ENCODE results near the gene CDH5.

Gene CDH5

DNA sequence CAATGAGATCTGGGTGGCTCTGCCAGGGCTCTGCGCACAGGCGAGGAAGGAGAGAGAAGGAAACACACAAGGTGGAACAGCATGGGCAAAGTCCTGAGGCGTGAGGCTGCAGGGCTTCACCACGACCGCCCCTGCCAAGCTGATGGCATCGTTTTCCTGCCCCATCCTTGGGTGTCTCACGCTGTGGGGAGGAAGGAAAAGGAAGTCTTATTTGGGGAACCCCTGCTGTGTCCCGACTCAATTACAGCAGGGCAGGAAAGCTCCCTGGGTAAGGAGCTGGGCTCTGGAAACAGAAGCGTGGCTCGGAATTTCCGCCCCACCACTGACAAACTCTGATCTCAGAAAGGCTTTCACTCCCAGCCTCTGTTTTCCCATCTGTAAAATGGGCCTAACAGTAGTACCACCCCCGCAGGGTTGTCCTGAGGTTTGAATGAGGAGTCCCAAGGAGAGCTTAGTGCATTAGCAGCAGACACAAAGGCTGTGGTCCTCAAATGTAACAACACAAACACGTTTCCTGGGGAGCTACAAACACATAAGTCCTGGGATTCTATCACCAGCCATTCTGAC lies 3.2 kb upstream of the CDH5 start:
- Histone ChIP-seq H3K4me3 (no peak overlapping the region), H3K9me3 (no peaks in the 10 kb centered on the region), H3K4me1 (peaks cover 74% of the 10 kb centered on the region), H3K36me3 (no peaks in the 10 kb centered on the region), H4K20me1 (no peaks in the 10 kb centered on the region), H3K9ac (no peak overlapping the region), H3K4me2 (peak overlapping the region; percentile 82), H3K27ac (peak overlapping the region; percentile 62; the same call in 1 of the 2 replicates), H3K27me3 (no peaks in the 10 kb centered on the region)
- TF ChIP-seq Cebpa-rat (IDR thresholded peaks at IDR 0.05), result no peak

DNA sequence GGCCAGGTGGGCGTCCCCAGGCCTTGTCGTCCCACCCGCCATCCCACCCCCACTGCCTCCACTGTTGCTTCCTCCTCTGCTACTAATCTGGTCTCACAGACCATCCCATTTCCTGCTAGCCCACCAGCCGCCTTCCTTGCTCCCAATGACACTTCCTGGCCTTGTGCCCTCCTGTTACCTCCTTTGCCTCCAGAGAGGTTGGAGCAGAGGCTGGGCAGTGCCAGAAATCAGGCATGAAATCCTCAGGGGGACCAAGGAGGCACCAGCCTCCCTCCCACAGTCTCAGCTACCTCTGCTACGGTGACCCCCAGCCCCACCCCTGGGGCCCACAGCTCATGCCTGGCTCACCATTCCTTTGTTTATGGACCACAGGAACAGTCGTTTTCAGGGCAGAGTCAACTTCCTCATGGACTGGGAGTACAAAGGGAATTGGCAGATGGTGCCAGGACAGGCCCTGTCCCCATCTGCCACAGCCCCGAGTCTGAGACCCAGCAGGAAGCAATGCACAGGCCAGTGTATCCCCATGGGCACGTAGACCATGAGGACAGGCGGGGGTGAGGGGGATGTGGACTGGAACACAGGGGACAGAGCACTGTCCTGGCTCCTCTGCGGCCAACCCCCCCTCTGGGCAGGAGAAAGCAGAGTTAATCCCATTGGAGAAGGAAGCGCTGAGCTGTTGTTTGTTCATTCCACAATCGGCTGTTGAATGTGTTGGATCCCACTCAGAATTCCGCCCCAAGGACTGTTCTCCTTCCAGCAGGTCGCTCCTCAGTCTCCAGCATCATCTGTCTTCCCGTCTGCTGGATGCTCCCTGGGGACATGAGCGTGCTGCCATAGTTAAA lies 2.2 kb upstream of the CDH5 start:
- peak overlapping the region; percentile 62 for H3K27ac ChIP-seq
- H3K27me3 ChIP-seq, result no peaks in the 10 kb centered on the region
- peak overlapping the region; percentile 82 for H3K4me2 ChIP-seq
- peak overlapping the region; percentile 28; the same call in 1 of the 2 replicates for H3K9ac ChIP-seq
- TF ChIP-seq Cebpa-rat (IDR thresholded peaks at IDR 0.05), result no peak
- no peaks in the 10 kb centered on the region for H3K36me3 ChIP-seq
- H4K20me1 ChIP-seq, result no peaks in the 10 kb centered on the region
- H3K9me3 ChIP-seq, result no peaks in the 10 kb centered on the region
- no peak overlapping the region for H3K4me3 ChIP-seq
- peaks cover 78% of the 10 kb centered on the region for H3K4me1 ChIP-seq

DNA sequence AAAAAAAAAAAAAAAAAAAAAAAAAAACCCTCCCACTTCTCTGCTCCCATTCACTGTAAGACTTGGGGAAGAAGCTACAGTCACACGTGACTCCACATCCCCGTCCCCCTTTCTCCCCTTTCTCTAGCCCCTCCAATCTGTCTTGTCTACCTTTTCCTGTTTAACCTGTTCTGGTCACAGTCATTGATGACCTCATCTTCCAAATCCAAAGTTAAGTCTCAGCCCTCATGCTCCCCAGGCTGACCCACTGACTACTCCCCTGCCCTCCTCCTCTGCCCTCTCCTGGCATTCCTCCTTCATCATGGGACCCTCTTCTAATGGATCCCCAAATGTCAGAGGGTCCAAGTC lies 1.6 kb upstream of the CDH5 start:
- no peaks in the 10 kb centered on the region for H3K27me3 ChIP-seq
- TF ChIP-seq Cebpa-rat (IDR thresholded peaks at IDR 0.05), result no peak
- no peak overlapping the region for H3K9ac ChIP-seq
- no peaks in the 10 kb centered on the region for H3K36me3 ChIP-seq
- no peak overlapping the region for H3K4me3 ChIP-seq
- H3K4me1 ChIP-seq, result peaks cover 72% of the 10 kb centered on the region
- H4K20me1 ChIP-seq, result no peaks in the 10 kb centered on the region
- peak overlapping the region; percentile 82 for H3K4me2 ChIP-seq
- no peak overlapping the region for H3K27ac ChIP-seq
- no peaks in the 10 kb centered on the region for H3K9me3 ChIP-seq

DNA sequence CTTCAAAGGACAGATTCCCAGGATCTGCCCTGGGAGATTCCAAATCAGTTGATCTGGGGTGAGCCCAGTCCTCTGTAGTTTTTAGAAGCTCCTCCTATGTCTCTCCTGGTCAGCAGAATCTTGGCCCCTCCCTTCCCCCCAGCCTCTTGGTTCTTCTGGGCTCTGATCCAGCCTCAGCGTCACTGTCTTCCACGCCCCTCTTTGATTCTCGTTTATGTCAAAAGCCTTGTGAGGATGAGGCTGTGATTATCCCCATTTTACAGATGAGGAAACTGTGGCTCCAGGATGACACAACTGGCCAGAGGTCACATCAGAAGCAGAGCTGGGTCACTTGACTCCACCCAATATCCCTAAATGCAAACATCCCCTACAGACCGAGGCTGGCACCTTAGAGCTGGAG lies 840 bp upstream of the CDH5 start:
- TF ChIP-seq Cebpa-rat (IDR thresholded peaks at IDR 0.05), result no peak
- Histone ChIP-seq H3K9me3 (no peaks in the 10 kb centered on the region), H3K27ac (no peak overlapping the region), H3K4me2 (no peak overlapping the region), H3K27me3 (no peaks in the 10 kb centered on the region), H3K4me1 (peaks cover 65% of the 10 kb centered on the region), H3K36me3 (no peaks in the 10 kb centered on the region), H3K4me3 (no peak overlapping the region), H3K9ac (no peak overlapping the region), H4K20me1 (no peaks in the 10 kb centered on the region)

DNA sequence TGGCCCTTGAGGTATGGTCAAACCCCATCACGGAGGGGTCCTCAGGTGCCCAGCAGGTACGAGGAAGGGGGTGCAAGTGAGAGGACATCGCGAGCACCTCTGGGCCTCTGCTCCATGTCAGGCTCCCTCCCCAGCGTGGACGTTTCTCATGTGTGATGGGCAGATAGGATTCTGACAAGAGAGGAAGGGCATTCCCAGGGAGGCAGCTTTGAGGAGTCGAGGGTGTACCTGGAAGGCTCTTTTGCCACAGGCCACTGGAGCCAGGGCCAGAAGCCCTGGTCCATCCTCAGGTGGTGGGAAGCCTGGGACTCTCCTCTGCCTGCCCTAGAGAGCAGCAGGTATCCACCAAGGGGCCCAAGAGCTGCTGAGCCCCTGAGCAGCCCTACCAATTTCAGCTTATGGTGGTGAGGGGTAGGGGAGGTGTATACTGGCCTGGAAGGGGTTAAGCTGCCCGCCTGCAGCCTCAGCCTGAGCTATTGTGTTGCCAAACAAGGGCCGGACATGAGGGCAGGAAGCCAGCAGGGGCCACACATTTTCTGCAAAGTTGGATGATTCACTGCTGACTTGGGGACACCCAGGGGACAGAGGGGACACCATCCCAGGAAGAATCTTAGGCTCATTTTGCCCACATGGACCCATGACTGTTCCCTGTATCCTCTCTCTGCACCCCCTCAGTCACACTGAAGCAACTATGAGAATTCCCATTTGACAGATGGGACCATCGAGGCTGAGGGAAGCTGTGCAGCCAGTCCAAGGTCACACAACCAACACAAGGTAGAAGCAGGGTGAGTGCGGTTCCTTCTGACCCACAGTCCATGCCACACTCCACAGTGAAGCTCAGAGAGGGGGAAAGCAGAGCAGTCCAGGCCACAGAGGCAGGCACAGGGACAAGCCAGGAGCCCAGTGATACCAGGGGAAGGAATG lies 1.7 kb downstream of the CDH5 start:
- Histone ChIP-seq H3K4me1 (peaks cover 40% of the 10 kb centered on the region), H3K9me3 (no peaks in the 10 kb centered on the region), H3K36me3 (no peaks in the 10 kb centered on the region), H3K4me3 (no peak overlapping the region), H3K9ac (no peak overlapping the region; the same call in 1 of the 2 replicates), H3K27me3 (no peaks in the 10 kb centered on the region), H3K27ac (0 out of 2 replicates have a peak overlapping the region, but pooled peaks have one; percentile 22), H3K4me2 (peak overlapping the region; percentile 53), H4K20me1 (no peaks in the 10 kb centered on the region)
- TF ChIP-seq Cebpa-rat (IDR thresholded peaks at IDR 0.05), result no peak

DNA sequence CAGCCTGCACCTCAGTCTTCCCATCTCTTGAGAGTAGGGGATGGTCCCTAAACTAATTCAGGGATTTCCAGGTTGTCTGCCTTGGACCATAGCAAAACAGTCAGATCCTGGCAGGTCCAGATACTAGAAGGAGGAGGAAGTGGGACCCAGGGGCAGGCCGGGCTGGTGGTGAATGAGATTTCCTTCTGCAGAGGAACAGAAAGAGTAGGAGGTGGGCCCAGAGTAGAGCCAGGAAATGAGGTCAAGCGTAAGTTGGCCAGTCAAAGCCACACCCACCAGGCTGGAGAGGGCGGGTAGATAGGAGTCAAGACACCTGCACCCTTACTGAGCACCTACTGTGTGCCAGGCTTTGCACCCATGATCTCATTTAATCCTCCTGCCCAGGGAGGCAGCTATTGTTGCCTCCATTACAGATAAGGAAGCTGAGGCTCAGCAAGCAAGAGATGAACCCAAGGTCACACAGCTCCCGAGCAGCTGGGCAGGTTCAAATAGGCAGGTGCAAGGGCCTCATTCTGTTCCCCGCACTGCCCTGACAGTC lies 2.6 kb downstream of the CDH5 start:
- Histone ChIP-seq H3K9me3 (no peaks in the 10 kb centered on the region), H3K9ac (no peak overlapping the region), H3K36me3 (no peaks in the 10 kb centered on the region), H3K4me3 (no peak overlapping the region), H3K27ac (0 out of 2 replicates have a peak overlapping the region, but pooled peaks have one; percentile 22), H4K20me1 (no peaks in the 10 kb centered on the region), H3K4me2 (peak overlapping the region; percentile 53), H3K27me3 (no peaks in the 10 kb centered on the region), H3K4me1 (peaks cover 31% of the 10 kb centered on the region)
- TF ChIP-seq Cebpa-rat (IDR thresholded peaks at IDR 0.05), result no peak

DNA sequence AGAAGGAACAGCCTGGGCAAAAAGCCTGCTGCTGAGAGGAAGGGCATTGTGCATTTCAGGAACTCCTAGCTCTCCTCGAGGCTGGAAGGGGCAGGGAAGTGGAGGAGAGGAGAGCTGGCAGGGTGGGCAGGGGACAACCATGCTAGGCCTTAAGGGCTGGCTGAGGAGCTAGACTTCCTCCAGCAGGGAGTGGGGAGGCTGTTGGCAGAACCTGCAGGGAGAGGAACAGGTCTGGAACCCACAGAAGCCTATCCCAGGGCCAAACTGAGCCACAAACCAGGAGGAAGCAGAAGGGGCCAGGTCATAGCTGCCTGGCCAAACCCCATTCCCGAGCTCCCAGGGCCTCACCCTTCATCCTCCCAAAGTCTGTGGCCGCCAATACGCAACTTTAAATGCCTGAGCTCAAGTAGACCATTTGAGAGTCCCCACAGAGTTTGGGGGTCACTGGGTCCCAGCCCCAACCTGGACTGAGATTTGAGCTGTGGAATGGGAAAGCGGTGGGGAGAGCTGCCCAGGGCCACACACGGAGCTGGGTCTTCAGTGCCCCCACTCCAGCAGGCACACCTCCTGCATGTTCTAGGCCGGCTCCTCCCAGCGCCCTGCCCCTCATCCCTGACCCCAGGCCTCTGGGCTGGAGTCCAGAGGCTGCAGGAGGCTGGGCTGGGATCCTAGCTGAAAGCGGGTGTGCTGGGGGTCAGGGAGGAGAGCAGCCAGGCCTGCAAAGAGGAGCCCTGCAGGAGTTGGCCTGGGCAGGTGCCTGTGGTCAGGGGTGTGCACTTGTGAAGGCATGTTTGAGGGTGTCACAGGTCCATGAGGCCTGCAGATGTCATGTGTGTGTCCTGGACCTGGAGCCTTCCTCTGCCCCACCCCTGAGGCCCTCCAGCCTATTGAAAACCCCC lies 4.5 kb downstream of the CDH5 start:
- H3K4me2 ChIP-seq, result no peak overlapping the region
- no peaks in the 10 kb centered on the region for H3K9me3 ChIP-seq
- H3K4me1 ChIP-seq, result peaks cover 17% of the 10 kb centered on the region
- H3K27ac ChIP-seq, result no peak overlapping the region
- H3K9ac ChIP-seq, result no peak overlapping the region
- no peak overlapping the region for H3K4me3 ChIP-seq
- H3K36me3 ChIP-seq, result no peaks in the 10 kb centered on the region
- H4K20me1 ChIP-seq, result no peaks in the 10 kb centered on the region
- no peaks in the 10 kb centered on the region for H3K27me3 ChIP-seq
- TF ChIP-seq Cebpa-rat (IDR thresholded peaks at IDR 0.05), result no peak

DNA sequence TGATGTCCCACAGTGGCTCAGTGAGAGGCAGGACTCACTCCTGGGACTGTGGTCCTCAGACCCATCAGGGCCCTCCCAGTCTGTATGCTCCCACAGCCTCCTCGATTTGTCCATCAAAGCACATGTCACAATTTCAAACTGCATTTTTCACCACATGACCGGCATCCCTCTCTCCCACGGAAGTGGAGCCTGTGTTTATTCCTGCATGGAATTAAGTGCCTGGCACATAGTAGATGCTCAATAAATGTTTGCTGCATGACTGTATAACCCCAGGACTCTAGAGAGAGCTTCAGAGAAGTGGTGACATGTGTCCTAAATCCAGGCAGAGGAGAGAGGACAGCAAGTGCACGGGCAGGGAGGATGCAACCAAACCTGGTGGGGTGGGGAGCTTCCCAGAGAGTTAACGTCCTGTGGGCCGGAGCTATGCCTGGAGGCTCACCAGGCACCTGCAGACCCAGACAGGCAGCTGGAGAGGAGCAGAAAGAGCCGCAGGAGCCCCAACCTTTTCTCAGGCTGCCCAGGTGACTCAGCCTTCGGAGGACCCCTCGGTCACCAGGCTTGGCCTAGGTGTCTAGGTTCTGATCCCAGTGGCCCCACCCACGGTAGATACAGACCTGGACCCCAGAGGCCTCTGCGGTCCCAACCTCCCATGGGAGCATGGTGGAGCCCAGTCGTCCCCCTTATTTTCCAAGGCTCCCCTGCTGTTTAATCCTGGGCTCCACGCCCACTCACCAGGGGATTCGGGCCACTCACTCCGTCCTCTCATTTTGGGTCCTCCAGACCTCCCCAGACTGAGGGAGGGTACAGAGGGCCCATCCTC lies 5.8 kb downstream of the CDH5 start:
- Histone ChIP-seq H4K20me1 (no peaks in the 10 kb centered on the region), H3K4me3 (no peak overlapping the region), H3K9me3 (no peaks in the 10 kb centered on the region), H3K9ac (no peak overlapping the region), H3K4me2 (no peak overlapping the region), H3K27ac (no peak overlapping the region), H3K36me3 (no peaks in the 10 kb centered on the region), H3K27me3 (no peaks in the 10 kb centered on the region), H3K4me1 (peaks cover 17% of the 10 kb centered on the region)
- no peak for TF ChIP-seq Cebpa-rat (IDR thresholded peaks at IDR 0.05)
